AG09319 (cell line): ENCODE measurements around the gene CSTF1.
"Not testable (repeated sequence)": the region's sequence is repeated elsewhere in the genome, so short reads cannot be mapped to it uniquely, and the experiment has no call there.

ENCODE experiments used
- DNase-seq: peaks from one replicate; pipeline ENCODE4 v3.0.0-alpha.2; 2010; ENCODE audit warnings: low read depth; ENCODE audit errors: extremely low read depth
- TF ChIP-seq, protein P1 (sequence below): IDR thresholded peaks from 2 replicates; pipeline ENCODE4 v1.5.1; 2011; ENCODE audit warnings: low read depth, mild to moderate bottlenecking, inconsistent platforms, low read length, moderate library complexity

CSTF1 gene

DNA sequence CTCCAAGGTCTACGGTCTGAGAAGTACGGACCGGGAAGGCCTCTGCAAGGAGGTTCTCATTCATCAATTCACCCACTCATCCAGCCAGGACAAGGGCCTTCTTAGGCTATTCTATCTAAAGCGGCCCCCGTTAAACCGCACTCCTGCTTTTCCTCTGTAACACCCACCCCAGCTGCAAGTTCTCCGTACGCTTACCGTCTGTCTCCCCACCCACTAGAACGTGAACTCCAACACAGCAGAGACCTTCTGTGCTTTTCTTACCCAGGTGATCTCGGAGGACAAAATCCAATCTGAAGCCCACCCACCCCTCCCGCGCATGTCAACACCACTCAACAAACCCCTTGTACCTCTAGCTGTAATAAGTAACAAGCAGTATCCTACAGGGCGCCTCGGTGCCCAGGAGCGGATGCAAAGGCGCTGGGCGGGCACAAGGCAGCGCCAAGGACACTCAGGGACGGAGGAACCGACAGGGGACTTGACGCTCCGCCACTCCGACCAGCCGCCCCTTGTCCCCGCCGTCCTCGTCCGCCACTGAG, 781 bp upstream of the CSTF1 start:
- no peak for DNase-seq
- TF ChIP-seq, protein P1, sequence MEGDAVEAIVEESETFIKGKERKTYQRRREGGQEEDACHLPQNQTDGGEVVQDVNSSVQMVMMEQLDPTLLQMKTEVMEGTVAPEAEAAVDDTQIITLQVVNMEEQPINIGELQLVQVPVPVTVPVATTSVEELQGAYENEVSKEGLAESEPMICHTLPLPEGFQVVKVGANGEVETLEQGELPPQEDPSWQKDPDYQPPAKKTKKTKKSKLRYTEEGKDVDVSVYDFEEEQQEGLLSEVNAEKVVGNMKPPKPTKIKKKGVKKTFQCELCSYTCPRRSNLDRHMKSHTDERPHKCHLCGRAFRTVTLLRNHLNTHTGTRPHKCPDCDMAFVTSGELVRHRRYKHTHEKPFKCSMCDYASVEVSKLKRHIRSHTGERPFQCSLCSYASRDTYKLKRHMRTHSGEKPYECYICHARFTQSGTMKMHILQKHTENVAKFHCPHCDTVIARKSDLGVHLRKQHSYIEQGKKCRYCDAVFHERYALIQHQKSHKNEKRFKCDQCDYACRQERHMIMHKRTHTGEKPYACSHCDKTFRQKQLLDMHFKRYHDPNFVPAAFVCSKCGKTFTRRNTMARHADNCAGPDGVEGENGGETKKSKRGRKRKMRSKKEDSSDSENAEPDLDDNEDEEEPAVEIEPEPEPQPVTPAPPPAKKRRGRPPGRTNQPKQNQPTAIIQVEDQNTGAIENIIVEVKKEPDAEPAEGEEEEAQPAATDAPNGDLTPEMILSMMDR = no peak

DNA sequence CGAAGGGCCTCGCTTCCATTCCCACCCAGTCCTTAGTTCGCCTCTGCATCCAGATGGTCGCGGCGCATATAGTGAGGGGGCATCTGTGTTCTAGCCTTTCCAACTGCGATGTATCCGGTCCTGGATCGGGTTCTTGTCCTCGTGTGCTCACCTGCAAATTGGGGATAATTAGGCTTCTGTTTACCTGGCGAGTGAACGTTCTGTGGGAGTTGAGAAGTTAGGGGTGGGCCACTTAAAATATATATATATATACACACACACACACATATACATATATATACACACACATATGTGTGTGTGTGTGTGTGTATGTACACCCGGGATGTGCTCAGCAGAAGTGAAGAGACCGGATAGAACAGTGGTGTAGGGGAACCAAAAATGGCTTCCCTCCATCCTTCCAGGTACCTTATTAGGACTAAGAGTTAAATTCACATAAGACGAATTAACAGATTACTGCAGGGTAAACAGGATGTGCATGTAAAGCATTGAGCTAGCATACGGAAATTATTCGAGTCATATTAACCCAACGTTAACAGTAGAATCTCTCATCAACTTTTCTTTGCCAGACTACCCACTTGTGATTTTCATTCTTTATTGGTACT, 537 bp downstream of the CSTF1 start:
- TF ChIP-seq, protein P1 = no peak
- no peak for DNase-seq

DNA sequence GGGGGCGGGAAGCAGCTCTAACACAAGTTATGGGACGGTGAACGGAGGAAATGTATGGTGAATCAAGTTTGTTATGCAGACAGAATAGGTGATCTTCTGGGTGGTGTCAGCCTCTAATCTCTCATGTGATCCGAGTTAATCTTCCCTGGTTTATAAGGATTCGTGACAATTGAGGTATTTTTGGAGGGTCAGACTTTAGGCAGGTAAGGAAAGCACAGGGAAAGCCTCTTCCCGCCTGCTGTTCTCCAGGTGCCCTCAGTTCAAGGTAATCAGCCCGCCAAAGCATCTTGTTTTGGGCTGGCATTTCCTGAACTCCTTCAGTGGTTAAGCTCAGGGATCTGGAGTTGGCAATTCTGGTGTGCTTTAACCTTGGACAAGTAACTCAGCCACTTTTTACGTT, 1.2 kb downstream of the CSTF1 start:
- TF ChIP-seq, protein P1 = no peak
- no peak for DNase-seq

DNA sequence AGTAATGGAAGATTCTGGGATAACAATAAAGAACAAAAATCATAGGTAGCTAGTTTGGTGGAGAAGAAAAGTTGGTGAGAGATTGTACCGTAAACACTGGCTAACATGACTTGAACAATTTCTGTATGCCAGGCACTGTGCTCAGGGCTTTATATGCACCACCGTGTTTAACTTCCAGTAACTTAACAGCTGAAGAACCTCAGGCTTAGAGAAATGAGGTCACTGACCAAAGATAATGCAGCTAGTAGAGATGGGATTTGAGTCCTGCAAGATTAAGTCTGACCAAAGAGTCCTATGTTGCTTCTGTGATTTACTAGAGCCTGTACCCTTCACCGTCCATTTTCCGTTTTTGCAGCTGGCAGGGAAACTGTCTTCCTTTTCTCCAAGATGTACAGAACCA, 2.7 kb downstream of the CSTF1 start:
- TF ChIP-seq, protein P1 = no peak
- no peak for DNase-seq

DNA sequence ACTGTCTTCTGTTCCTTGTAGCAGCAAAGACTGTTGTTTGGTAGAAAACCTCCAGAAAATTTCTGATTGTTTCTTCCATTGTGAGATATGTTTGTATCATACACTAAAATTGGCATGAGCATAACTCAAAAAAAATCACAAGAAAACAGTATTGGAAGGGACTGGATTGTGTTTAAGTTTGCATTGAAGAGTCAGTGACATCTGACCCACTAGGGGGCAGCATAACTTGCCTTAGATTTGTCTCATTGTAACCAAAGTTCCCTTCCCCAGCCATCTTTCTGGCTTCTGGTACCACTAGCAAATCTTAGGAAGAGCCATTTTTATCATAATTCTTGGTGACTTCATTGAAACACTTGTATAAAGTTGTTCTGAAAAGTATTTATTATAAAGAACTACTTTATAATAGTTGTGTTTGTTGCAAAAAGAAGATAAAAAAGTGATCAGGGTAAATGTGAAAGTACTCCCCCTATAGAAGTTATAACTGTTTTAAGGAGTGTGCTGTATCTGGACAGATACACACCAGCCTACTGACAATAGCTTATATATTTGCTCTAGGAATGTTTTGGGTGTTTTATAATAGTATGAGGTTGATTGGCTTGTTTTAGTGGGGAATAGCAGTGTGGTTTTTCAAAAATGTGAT, 7.7 kb downstream of the CSTF1 start:
- TF ChIP-seq, protein P1 = peak; percentile 78
- DNase-seq = peak; percentile 58

DNA sequence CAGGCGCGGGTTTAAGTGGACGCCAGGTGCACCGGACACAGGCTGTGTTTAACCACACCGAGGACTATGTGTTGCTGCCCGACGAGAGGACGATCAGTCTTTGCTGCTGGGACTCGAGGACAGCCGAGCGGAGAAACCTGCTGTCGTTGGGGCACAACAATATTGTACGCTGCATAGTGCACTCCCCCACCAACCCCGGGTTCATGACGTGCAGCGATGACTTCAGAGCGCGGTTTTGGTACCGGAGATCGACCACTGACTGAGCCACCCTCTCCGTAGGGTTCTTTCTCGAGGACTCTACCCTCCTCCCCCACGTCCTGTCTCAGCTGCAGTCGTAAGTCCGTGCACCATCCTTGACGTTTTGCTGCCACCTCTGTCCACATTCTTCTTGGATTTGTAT, 11.0 kb downstream of the CSTF1 start:
- TF ChIP-seq, protein P1 = no peak
- DNase-seq = no peak

DNA sequence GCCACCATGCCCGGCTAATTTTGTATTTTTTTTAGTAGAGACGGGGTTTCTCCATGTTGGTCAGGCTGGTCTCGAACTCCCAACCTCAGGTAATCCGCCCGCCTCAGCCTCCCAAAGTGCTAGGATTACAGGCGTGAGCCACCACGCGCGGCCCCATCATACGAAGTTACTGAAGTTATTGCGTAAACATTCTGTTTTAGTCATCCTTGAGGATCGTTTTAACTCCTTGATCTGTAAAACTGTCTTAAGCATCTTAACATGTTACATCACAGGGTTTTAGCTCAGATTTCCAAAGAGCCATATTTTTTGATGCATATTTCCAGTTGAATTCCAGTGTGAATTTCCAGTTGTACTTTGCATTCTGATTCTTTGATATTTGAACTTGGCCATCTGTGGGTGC, 12.9 kb downstream of the CSTF1 start:
- not testable (repeated sequence) for DNase-seq

DNA sequence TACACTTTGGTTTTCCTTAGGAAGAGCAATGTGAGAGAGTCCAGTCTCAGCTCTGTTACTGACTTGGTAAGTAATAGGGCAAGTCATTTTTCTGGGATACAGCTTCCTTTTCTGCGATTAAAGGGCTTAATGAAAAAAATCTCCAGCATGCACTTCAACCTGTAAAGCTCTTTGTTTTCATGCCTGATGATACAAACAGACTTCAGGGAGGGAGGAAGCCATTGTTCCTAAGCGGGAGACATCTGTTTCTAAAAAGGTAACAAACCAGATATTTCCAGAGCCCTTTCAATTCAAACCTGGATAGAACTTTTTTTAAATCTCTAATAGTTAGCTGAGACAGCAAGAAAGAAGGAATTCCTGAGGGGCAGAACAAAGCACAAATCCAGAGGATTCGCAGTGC, 14.5 kb downstream of the CSTF1 start:
- TF ChIP-seq, protein P1 = no peak
- no peak for DNase-seq
